D721Med (cell line): Measurements from ENCODE around the gene LGI1.

Experiments used
- DNase-seq: peaks from one replicate; pipeline ENCODE4 v3.0.0; 2011; ENCODE audit warnings: low spot score; ENCODE audit not compliant: insufficient read length
- FAIRE-seq: peaks from 2 replicates; lab custom pipeline; 2011; peaks lifted over from hg19 to GRCh38; lab: Jason Lieb, UNC
- CTCF ChIP-seq: IDR thresholded peaks from 2 replicates; pipeline ENCODE4 v1.5.1; 2012; ENCODE audit warnings: mild to moderate bottlenecking, control low read depth; ENCODE audit not compliant: insufficient read depth; ENCODE audit errors: missing control alignments

The LGI1 gene

GRCh38 chr10:93745408-93746065 lies 12.2 kb upstream of the LGI1 start:
- peak; percentile 43 for DNase-seq
- FAIRE-seq: no peak

GRCh38 chr10:93746844-93747284 lies 10.9 kb upstream of the LGI1 start:
- DNase-seq (no peak), FAIRE-seq (no peak)
- TF ChIP-seq CTCF: peak; percentile 45

More at GRCh38 chr10:93745408-93746065, 12.2 kb upstream of the LGI1 start:
- TF ChIP-seq CTCF: peak; percentile 97

GRCh38 chr10:93749218-93749799 lies 8.4 kb upstream of the LGI1 start:
- FAIRE-seq: no peak
- no peak for DNase-seq
- TF ChIP-seq CTCF: no peak

GRCh38 chr10:93751124-93751523 lies 6.6 kb upstream of the LGI1 start:
- no peak for FAIRE-seq
- DNase-seq: no peak
- no peak for TF ChIP-seq CTCF

GRCh38 chr10:93751832-93752231 lies 5.9 kb upstream of the LGI1 start:
- no peak for TF ChIP-seq CTCF
- FAIRE-seq (no peak), DNase-seq (no peak)

GRCh38 chr10:93752761-93753160 lies 5.0 kb upstream of the LGI1 start:
- no peak for DNase-seq
- no peak for FAIRE-seq
- TF ChIP-seq CTCF: no peak
